H1 (cell line): Measurements from ENCODE around the gene CGREF1. TPM values are rescaled to one million over a fixed set of nuclear protein-coding genes. Genes with fewer than 3 reads are reported as not detected.

Experiments used
- CTCF ChIA-PET: fragments of 300-600 bp; sonication (Branson Sonifier 250); formaldehyde crosslinking; loops from one replicate; lab custom pipeline; 2021; ENCODE audit not compliant: partially characterized antibody; lab: Charles Lee
- POLR2A ChIA-PET: fragments of 300-600 bp; sonication (Branson Sonifier 250); formaldehyde crosslinking; loops from one replicate; lab custom pipeline; 2021; ENCODE audit warnings: inconsistent platforms; ENCODE audit not compliant: partially characterized antibody; lab: Charles Lee
- DNase-seq, 2 experiments: peaks; one replicate each; pipeline versions ENCODE4 v3.0.0 to v3.0.0-alpha.2; 2010 to 2022; ENCODE audit warnings: low spot score in 2 of 2, low read depth in 1 of 2, mixed read lengths in 1 of 2
- FAIRE-seq: peaks from 2 replicates; lab custom pipeline; 2011; peaks lifted over from hg19 to GRCh38; lab: Jason Lieb, UNC
- H2AFZ ChIP-seq: 2 replicates; pipeline ENCODE4 v1.8.1; 2012; ENCODE audit warnings: low read length, inconsistent platforms
- H2AK5ac ChIP-seq: 2 replicates; pipeline ENCODE4 v1.6.1; 2013; ENCODE audit warnings: low read depth, low read length
- H2BK120ac ChIP-seq: replicated peaks from 2 replicates; pipeline ENCODE3; 2013; ENCODE audit warnings: low read depth, low read length, inconsistent platforms
- H2BK12ac ChIP-seq: 2 replicates; pipeline ENCODE4 v1.6.1; 2013; ENCODE audit warnings: low read depth, low read length
- H2BK15ac ChIP-seq: 2 replicates; pipeline ENCODE4 v1.6.1; 2013; ENCODE audit warnings: low read length
- H2BK20ac ChIP-seq: 2 replicates; pipeline ENCODE4 v1.6.1; 2013; ENCODE audit warnings: low read length
- H2BK5ac ChIP-seq: 2 replicates; pipeline ENCODE4 v1.6.1; 2013; ENCODE audit warnings: low read depth, low read length
- H3K14ac ChIP-seq: 2 replicates; pipeline ENCODE4 v1.6.1; 2013; ENCODE audit warnings: inconsistent platforms; ENCODE audit not compliant: insufficient read length
- H3K18ac ChIP-seq: 2 replicates; pipeline ENCODE4 v1.6.1; 2013; ENCODE audit warnings: low read length; ENCODE audit errors: extremely low read depth
- H3K23ac ChIP-seq: 2 replicates; pipeline ENCODE4 v1.6.1; 2013; ENCODE audit warnings: inconsistent platforms; ENCODE audit not compliant: insufficient read length
- H3K23me2 ChIP-seq: 2 replicates; pipeline ENCODE4 v1.6.1; 2013; ENCODE audit warnings: low read depth, low read length
- H3K27ac ChIP-seq: 2 replicates; pipeline ENCODE4 v1.6.1; 2011; ENCODE audit warnings: low read depth, low read length, inconsistent platforms
- H3K27me3 ChIP-seq, 4 experiments: replicated peaks in 1 of 4; 1 replicate in 1 of 4; 2 replicates in 3 of 4; pipeline versions ENCODE4 v1.6.1 to v1.8.1; 2011 to 2013; ENCODE audit warnings: low read length in 3 of 4, mild to moderate bottlenecking in 3 of 4, inconsistent platforms in 2 of 4, mixed read lengths in 2 of 4, moderate library complexity in 1 of 4; ENCODE audit not compliant: control insufficient read depth in 3 of 4, insufficient read depth in 3 of 4; ENCODE audit errors: extremely low read depth in 1 of 4
- H3K36me3 ChIP-seq, 4 experiments: 2 replicates each; pipeline versions ENCODE4 v1.6.1 to v1.8.1; 2011 to 2013; ENCODE audit warnings: mild to moderate bottlenecking in 4 of 4, low read length in 3 of 4, moderate library complexity in 2 of 4, control low read depth in 1 of 4, inconsistent platforms in 1 of 4; ENCODE audit not compliant: insufficient read depth in 4 of 4, control insufficient read depth in 2 of 4
- H3K4ac ChIP-seq: replicated peaks from 2 replicates; pipeline ENCODE3; 2013; ENCODE audit warnings: low read length, low read depth, mixed read lengths, inconsistent platforms; ENCODE audit not compliant: insufficient read length
- H3K4me1 ChIP-seq, 4 experiments: replicated peaks in 1 of 4; 1 replicate in 1 of 4; 2 replicates in 3 of 4; pipeline versions ENCODE4 v1.6.1 to v1.8.1; 2011 to 2013; ENCODE audit warnings: low read length in 3 of 4, inconsistent platforms in 2 of 4, mixed read lengths in 1 of 4; ENCODE audit not compliant: insufficient read depth in 4 of 4, control insufficient read depth in 3 of 4
- H3K4me2 ChIP-seq, 2 experiments: 2 replicates each; pipeline versions ENCODE4 v1.6.1 to v1.8.1; 2011 to 2013; ENCODE audit warnings: low read depth in 2 of 2, low read length in 2 of 2, control low read depth in 1 of 2, inconsistent platforms in 1 of 2, mild to moderate bottlenecking in 1 of 2; ENCODE audit not compliant: insufficient read depth in 1 of 2
- H3K4me3 ChIP-seq, 4 experiments: fragments of 200-600, 300-600 bp in 1 of 4; sonication (generic), shearing (Covaris generic), sonication (Bioruptor Twin) in 1 of 4; 2 replicates each; pipeline versions ENCODE4 v1.5.1 to v1.8.1; 2011 to 2016; ENCODE audit warnings: low read length in 4 of 4, low read depth in 3 of 4, control low read depth in 2 of 4, inconsistent platforms in 2 of 4, mild to moderate bottlenecking in 2 of 4, mixed read lengths in 1 of 4, moderate library complexity in 1 of 4; ENCODE audit not compliant: insufficient read depth in 2 of 4; ENCODE audit errors: extremely low read depth in 1 of 4
- H3K56ac ChIP-seq: replicated peaks from 2 replicates; pipeline ENCODE3; 2013; ENCODE audit warnings: low read depth, mild to moderate bottlenecking, mixed read lengths, low read length, inconsistent platforms; ENCODE audit not compliant: insufficient read length
- H3K79me1 ChIP-seq: 2 replicates; pipeline ENCODE4 v1.6.1; 2013; ENCODE audit warnings: low read depth, low read length, control low read depth
- H3K79me2 ChIP-seq, 2 experiments: 2 replicates each; pipeline versions ENCODE4 v1.6.1 to v1.8.1; 2012 to 2013; ENCODE audit warnings: low read length in 2 of 2, mild to moderate bottlenecking in 2 of 2, inconsistent platforms in 1 of 2; ENCODE audit not compliant: insufficient read depth in 2 of 2, control insufficient read depth in 1 of 2
- H3K9ac ChIP-seq, 4 experiments: replicated peaks in 1 of 4; 1 replicate in 1 of 4; 2 replicates in 3 of 4; pipeline versions ENCODE4 v1.6.1 to v1.8.1; 2011 to 2013; ENCODE audit warnings: low read depth in 3 of 4, low read length in 3 of 4, control low read depth in 2 of 4, mild to moderate bottlenecking in 2 of 4, moderate library complexity in 2 of 4, inconsistent platforms in 1 of 4; ENCODE audit errors: extremely low read depth in 1 of 4
- H3K9me3 ChIP-seq, 2 experiments: 2 replicates each; pipeline versions ENCODE4 v1.6.1 to v1.8.1; 2012 to 2013; ENCODE audit warnings: mild to moderate bottlenecking in 2 of 2, moderate library complexity in 2 of 2, control low read depth in 1 of 2, inconsistent platforms in 1 of 2, low read depth in 1 of 2, low read length in 1 of 2, mixed read lengths in 1 of 2; ENCODE audit not compliant: insufficient read depth in 2 of 2
- H4K20me1 ChIP-seq, 2 experiments: replicated peaks in 1 of 2; 2 replicates each; pipeline versions ENCODE3 to v1.8.1; 2011 to 2013; ENCODE audit warnings: inconsistent platforms in 2 of 2, low read length in 2 of 2, mild to moderate bottlenecking in 1 of 2; ENCODE audit not compliant: insufficient read depth in 2 of 2, control insufficient read depth in 1 of 2
- H4K5ac ChIP-seq: 2 replicates; pipeline ENCODE4 v1.6.1; 2013; ENCODE audit warnings: low read length, low read depth, mixed read lengths, inconsistent platforms; ENCODE audit not compliant: insufficient read length
- H4K8ac ChIP-seq: 2 replicates; pipeline ENCODE4 v1.8.0; 2013; ENCODE audit warnings: mild to moderate bottlenecking, moderate library complexity, low read length, inconsistent platforms; ENCODE audit not compliant: insufficient read depth; ENCODE audit errors: extremely low read depth
- H4K91ac ChIP-seq: replicated peaks from 2 replicates; pipeline ENCODE3; 2013; ENCODE audit warnings: low read length, mixed read lengths, inconsistent platforms; ENCODE audit not compliant: insufficient read length
- EGR1 ChIP-seq: IDR thresholded peaks from 2 replicates; pipeline ENCODE4 v1.6.1; 2011; ENCODE audit warnings: low read depth, low read length, borderline replicate concordance
- HDAC6 ChIP-seq: IDR thresholded peaks from one replicate; pipeline ENCODE4 v1.7.1; 2012; ENCODE audit warnings: low read depth, mild to moderate bottlenecking, inconsistent platforms, low read length, moderate library complexity
- JUN ChIP-seq: IDR thresholded peaks from 2 replicates; pipeline ENCODE4 v1.6.1; 2011; ENCODE audit warnings: low read depth, mild to moderate bottlenecking, improper control_type of control experiment, low read length
- KDM1A ChIP-seq: fragments of 200-600, 300-600 bp; sonication (generic); IDR thresholded peaks from 2 replicates; pipeline ENCODE4 v1.7.1; 2016; ENCODE audit warnings: mild to moderate bottlenecking, low read length, borderline replicate concordance
- KDM5A ChIP-seq: fragments of 200-600 bp; IDR thresholded peaks from 2 replicates; pipeline ENCODE4 v1.7.1; 2012; ENCODE audit warnings: mild to moderate bottlenecking, low read length, inconsistent platforms, mixed read lengths
- NANOG ChIP-seq: IDR thresholded peaks from 2 replicates; pipeline ENCODE4 v1.6.1; 2011; ENCODE audit warnings: low read length, low read depth, mild to moderate bottlenecking, inconsistent platforms; ENCODE audit not compliant: insufficient read depth, poor library complexity, severe bottlenecking
- POLR2AphosphoS5 ChIP-seq: IDR thresholded peaks from 2 replicates; pipeline ENCODE4 v1.6.1; 2011; ENCODE audit warnings: low read depth, low read length
- RBBP5 ChIP-seq: IDR thresholded peaks from 2 replicates; pipeline ENCODE4 v1.7.1; 2012; ENCODE audit warnings: low read depth, mild to moderate bottlenecking, inconsistent platforms, low read length, moderate library complexity, borderline replicate concordance
- TBP ChIP-seq: IDR thresholded peaks from 2 replicates; pipeline ENCODE4 v1.6.1; 2011; ENCODE audit warnings: low read depth, low read length, improper control_type of control experiment
- WGBS, 2 experiments: shearing (Covaris generic) in 1 of 2; methylation state at CpG; one replicate each; pipeline versions ENCODE4 v1.1.6 to v1.1.7; 2013 to 2015; ENCODE audit warnings: low lambda C conversion rate in 2 of 2, mixed read lengths in 2 of 2, inconsistent platforms in 1 of 2, low coverage in 1 of 2, missing lambda C conversion rate in 1 of 2; ENCODE audit not compliant: insufficient replicate concordance in 2 of 2, insufficient coverage in 1 of 2, insufficient read length in 1 of 2; ENCODE audit errors: extremely low coverage in 1 of 2, missing lambda C conversion rate in 1 of 2; 5-methylcytosine and 5-hydroxymethylcytosine counted together
- polyA plus RNA-seq, 7 experiments: library from polyadenylated mRNA; depleted of rRNA in 3 of 7; stranded (reverse) in 5 of 7; unstranded in 2 of 7; fragments of >200 nt in 5 of 7; fragments of 200-250 nt in 2 of 7; gene quantifications; 1 replicate in 5 of 7; 2 replicates in 1 of 7; 4 replicates in 1 of 7; pipeline versions ENCODE4 v1.2.1 to v1.2.3, GENCODE V29; 2011 to 2013; ENCODE audit warnings: missing spikeins in 2 of 7, mixed read lengths in 2 of 7
- total RNA-seq: library from RNA; stranded (reverse); fragmentation: NEBNext Ultra II Directional; extraction: Animal tissue kit (Norgen Biotek cat#: 25700); gene quantifications from 2 replicates; pipeline ENCODE4 v1.2.1, GENCODE V29; 2021
- TF ChIP-seq, protein P1 (sequence below): IDR thresholded peaks from 2 replicates; pipeline ENCODE4 v1.6.1; 2011; ENCODE audit warnings: low read length, improper control_type of control experiment

CGREF1 gene
- total and polyA plus RNA-seq, 2 of the 8 experiments (the other 6 are each of a cell fraction or from before 2014, with no cell fraction given): 2.5 to 3.4 TPM

DNA sequence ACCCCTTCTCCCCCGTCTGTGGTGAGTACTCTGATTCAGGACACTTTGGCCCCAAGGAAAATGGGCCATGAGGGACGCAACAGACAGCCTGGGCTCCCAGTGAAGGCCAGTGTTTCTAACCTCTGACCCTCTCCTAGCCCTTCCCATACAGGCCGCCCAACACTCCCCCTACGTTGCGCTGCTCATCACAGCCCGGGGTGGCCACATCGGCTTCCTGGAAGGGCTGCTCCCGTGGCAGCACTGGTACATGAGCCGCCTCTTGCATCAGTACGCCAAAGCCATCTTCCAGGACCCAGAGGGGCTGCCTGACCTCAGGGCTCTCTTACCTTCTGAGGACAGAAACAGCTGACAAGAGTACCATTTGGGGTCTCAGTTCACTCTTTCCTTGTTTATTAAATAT lies 11.5 kb upstream of the CGREF1 start:
- ChIA-PET POLR2A (no interaction called here), CTCF (interaction anchor here (1.6 to 4.1 kb wide), 2 partner anchors 40 to 61 kb away, joined by 8 to 26 read pairs; no protein-coding TSS in a partner anchor)
- no peaks in the 10 kb centered on the region; a peak in 2 of 7 replicates for H3K27me3 ChIP-seq
- 93% methylated on average over 10 of the region's 10 CpGs; no CpG with 5 or more reads in 1 of the 2 experiments for WGBS, 2 experiments
- no peak overlapping the region for H3K4me2 ChIP-seq
- H3K14ac ChIP-seq: no peak overlapping the region
- no peak overlapping the region for H2BK20ac ChIP-seq
- DNase-seq (no peak), FAIRE-seq (no peak)
- H3K4me3 ChIP-seq: no peak overlapping the region
- no peak overlapping the region for H2BK15ac ChIP-seq
- no peak overlapping the region for H4K5ac ChIP-seq
- H4K8ac ChIP-seq: no peak overlapping the region
- TF ChIP-seq TBP (no peak), KDM1A (no peak), RBBP5 (no peak), NANOG (no peak), KDM5A (no peak), HDAC6 (no peak), JUN (no peak), EGR1 (no peak), POLR2AphosphoS5 (no peak)
- TF ChIP-seq, protein P1, sequence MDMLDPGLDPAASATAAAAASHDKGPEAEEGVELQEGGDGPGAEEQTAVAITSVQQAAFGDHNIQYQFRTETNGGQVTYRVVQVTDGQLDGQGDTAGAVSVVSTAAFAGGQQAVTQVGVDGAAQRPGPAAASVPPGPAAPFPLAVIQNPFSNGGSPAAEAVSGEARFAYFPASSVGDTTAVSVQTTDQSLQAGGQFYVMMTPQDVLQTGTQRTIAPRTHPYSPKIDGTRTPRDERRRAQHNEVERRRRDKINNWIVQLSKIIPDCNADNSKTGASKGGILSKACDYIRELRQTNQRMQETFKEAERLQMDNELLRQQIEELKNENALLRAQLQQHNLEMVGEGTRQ: no peak
- H3K23me2 ChIP-seq: peaks cover 2% of the 10 kb centered on the region; the same call in 1 of the 2 replicates
- H2BK120ac ChIP-seq: no peak overlapping the region
- peaks cover 4% of the 10 kb centered on the region for H3K79me1 ChIP-seq
- H3K18ac ChIP-seq: no peak overlapping the region
- H4K91ac ChIP-seq: no peak overlapping the region
- peaks cover 0 to 4% (median 3%) of the 10 kb centered on the region in 4 experiments; a peak in 5 of 7 replicates for H3K4me1 ChIP-seq
- H3K56ac ChIP-seq: no peak overlapping the region
- no peak overlapping the region for H2BK12ac ChIP-seq
- H4K20me1 ChIP-seq: peaks cover 8 to 14% of the 10 kb centered on the region in 2 experiments
- no peak overlapping the region for H3K9ac ChIP-seq
- H3K4ac ChIP-seq: no peak overlapping the region
- H3K9me3 ChIP-seq: no peaks in the 10 kb centered on the region
- H3K23ac ChIP-seq: no peak overlapping the region
- H2BK5ac ChIP-seq: no peak overlapping the region
- peaks cover 0 to 15% of the 10 kb centered on the region in 2 experiments; a peak in 2 of 4 replicates for H3K79me2 ChIP-seq
- H3K27ac ChIP-seq: no peak overlapping the region
- H2AK5ac ChIP-seq: no peak overlapping the region
- no peak overlapping the region for H2AFZ ChIP-seq
- peaks cover 2 to 26% (median 16%) of the 10 kb centered on the region in 4 experiments; a peak in 6 of 8 replicates for H3K36me3 ChIP-seq
